Skin of body (tissue), 2 donors: ENCODE data around the gene OOSP4B. TPM values are rescaled to one million over a fixed set of nuclear protein-coding genes. Genes with fewer than 3 reads are reported as not detected.
"Not testable (repeated sequence)": the region's sequence is repeated elsewhere in the genome, so short reads cannot be mapped to it uniquely, and the experiment has no call there.

Experiments
- DNase-seq: peaks from one replicate; lab custom pipeline; 2025; lab: John Stamatoyannopoulos, UW
- total RNA-seq: library from RNA; depleted of rRNA; stranded (reverse); fragments of >200 nt; gene quantifications from one replicate; pipeline ENCODE4 v1.2.3, GENCODE V29; 2014

Gene OOSP4B
- total RNA-seq, 1 donor from 2014 or later: not detected

DNA sequence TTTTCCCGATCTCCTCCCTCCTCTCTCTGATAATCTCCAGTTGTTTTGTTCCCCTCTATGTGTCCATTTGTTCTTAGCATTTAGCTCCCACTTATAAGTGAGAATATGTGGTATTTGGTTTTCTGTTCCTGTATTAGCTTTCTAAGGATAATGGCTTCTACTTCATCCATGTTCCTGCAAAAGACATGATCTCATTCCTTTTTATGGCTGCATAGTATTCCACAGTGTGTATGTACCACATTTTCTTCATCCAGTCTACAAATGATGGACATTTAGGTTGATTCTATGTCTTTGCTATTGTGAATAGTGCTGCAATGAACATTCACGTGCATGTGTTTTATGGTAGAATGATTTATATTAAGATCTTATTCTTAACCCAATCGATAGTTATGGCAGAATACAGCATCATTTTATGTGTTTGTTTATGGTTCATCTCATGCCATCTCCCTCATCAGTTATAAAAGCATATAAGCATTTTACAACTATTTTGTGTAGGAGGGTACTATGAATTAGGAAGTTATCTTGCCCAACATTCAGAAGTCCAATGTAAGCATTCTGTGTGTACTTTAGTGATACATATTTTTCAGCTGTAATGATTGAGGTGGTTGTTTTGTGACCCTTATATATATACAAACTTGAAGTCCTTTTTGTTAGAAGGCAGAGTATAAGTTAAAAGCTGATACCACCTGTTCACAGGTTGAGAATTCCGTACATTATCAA, 42.7 kb downstream of the OOSP4B start:
- no peak for DNase-seq

GRCh38 chr11:60064111-60064510, 47.1 kb downstream of the OOSP4B start:
- DNase-seq: no peak

DNA sequence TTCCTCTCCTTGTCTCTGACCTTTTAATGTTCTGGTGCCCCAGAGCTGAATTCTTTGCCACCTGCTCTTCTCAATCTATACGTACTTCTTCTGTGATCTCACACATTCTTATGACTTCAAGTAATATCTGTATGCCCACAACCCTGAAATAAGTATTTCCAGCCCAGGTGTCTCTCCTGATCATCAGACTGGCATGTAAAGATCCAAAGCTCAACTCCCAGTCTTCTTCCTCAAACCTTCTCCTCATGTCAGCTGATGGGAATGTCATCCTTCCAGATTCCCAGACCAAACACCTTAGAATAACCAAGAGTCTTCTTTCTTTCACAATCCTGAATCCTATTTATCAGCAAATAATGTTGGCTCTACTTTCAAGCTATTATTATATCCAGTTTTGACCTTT, 48.8 kb downstream of the OOSP4B start:
- no peak for DNase-seq

GRCh38 chr11:60069450-60069849, 52.5 kb downstream of the OOSP4B start:
- DNase-seq: no peak

- DNase-seq: not testable (repeated sequence)
These were observed 54.7 kb downstream of the OOSP4B start for GRCh38 chr11:60071644-60072043.

DNA sequence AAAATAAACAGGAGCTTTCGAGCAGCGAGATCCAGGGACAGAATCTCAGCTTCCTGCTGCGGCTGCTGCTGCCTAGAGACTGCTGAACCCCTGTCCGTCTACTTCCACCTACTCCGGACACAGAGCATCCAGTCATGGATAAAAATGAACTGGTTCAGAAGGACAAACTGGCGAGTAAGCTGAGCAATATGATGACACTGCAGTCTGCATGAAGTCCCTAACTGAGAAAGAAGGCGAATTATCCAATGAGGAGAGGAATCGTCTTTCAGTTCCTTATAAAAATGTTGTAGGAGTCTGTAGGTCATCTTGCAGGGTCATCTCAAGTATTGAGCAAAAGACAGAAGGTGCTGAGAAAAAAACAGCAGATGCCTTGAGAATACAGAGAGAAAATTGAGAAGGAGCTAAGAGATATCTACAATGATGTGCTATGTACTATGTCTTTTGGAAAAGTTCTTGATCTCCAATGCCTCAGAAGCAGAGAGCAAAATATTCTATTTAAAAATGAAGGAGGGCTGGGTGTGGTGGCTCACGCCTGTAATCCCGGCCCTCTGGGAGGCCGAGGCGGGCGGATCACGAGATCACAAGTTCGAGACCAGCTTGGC, 60.3 kb downstream of the OOSP4B start:
- no peak for DNase-seq

DNA sequence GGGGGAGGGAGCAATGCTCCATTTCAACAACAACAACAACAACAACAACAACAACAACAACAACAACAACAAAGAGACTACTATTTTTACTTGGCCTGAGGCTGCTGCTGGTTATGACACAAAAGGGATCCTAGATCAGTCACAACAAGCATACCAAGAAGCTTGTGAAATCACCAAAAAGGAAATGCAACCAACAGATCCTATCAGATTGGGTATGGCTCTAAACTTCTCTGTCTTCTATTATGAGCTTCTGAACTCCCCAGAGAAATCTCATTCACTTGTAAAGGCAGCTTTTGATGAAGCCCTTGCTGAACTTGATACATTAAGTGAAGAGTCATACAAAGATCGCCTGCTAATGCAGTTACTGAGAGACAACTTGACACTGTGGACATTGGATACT, 61.0 kb downstream of the OOSP4B start:
- no peak for DNase-seq

DNA sequence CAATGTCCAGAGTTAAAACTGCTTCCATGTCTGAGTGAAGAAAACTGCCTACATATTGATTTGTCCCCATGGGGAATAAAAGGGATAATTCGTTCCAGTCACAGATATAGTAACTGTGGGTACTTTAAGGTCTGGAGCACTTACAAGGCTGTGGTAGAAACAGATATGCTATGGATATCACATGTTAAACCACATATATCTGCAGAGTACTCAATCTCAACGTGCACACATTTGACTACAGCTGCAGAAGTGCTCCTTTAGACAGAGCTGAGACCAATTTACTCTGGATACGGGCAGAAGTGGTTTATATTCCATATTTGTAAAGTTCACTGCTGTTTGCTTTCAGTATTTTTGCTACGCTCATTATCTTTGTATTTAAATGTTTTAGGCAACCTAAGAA, 61.8 kb downstream of the OOSP4B start:
- no peak for DNase-seq

- DNase-seq: no peak
These were observed 63.6 kb downstream of the OOSP4B start for GRCh38 chr11:60080535-60080934.

Other genes starting within 250 kb of the OOSP4B start
- gene MRPL16, start 206.4 kb upstream of the OOSP4B start, total RNA-seq: 24.7 TPM
- not detected for gene CBLIF, start 171.7 kb upstream of the OOSP4B start, total RNA-seq
- 12.0 TPM for gene TCN1, start 150.7 kb upstream of the OOSP4B start, total RNA-seq
- not detected for gene OOSP3, start 138.4 kb upstream of the OOSP4B start, total RNA-seq
- not detected for gene OOSP1, start 78.7 kb upstream of the OOSP4B start, total RNA-seq
- gene OOSP4A, start 53.1 kb upstream of the OOSP4B start, total RNA-seq: not detected
- not detected for gene OOSP2, start 23.2 kb downstream of the OOSP4B start, total RNA-seq
- gene MS4A3, start 39.5 kb downstream of the OOSP4B start, total RNA-seq: 18.1 TPM
- 11.1 TPM for gene MS4A2, start 71.5 kb downstream of the OOSP4B start, total RNA-seq
- gene MS4A6A, start 165.9 kb downstream of the OOSP4B start, total RNA-seq: 33.6 TPM
- gene MS4A4E, start 226.0 kb downstream of the OOSP4B start, total RNA-seq: 0.49 TPM